Upper lobe of left lung (tissue), 6 donors: Measurements from ENCODE around the gene GASK1A. TPM values are rescaled to one million over a fixed set of nuclear protein-coding genes. Genes with fewer than 3 reads are reported as not detected.

ENCODE experiments used
- ATAC-seq, 2 donors: fragments of 200-7000 bp; cut with Tn5 transposase; one replicate each; pipeline ENCODE4 v1.9.1; 2022; ENCODE audit warnings: mild to moderate bottlenecking in 2 of 2, moderate library complexity in 2 of 2; ENCODE audit not compliant: low FRiP score in 2 of 2
- DNase-seq, 2 donors: peaks; one replicate each; pipeline ENCODE4 v3.0.0-alpha.2; 2019 to 2020
- H3K27ac ChIP-seq, 4 donors: fragments of 200-600 bp; sonication (generic); one replicate each; pipeline ENCODE4 v1.5.1; 2016 to 2019
- H3K27me3 ChIP-seq, 4 donors: fragments of 200-600 bp; sonication (generic); one replicate each; pipeline ENCODE4 v1.5.1; 2017 to 2019
- H3K36me3 ChIP-seq, 4 donors: fragments of 200-600 bp; sonication (generic); one replicate each; pipeline ENCODE4 v1.5.1; 2016 to 2019
- H3K4me1 ChIP-seq, 4 donors: fragments of 200-600 bp; sonication (generic); one replicate each; pipeline ENCODE4 v1.5.1; 2018 to 2019
- H3K4me3 ChIP-seq, 4 donors: fragments of 200-600 bp; sonication (generic); one replicate each; pipeline ENCODE4 v1.5.1; 2017 to 2019; ENCODE audit warnings: mild to moderate bottlenecking in 2 of 4, moderate library complexity in 1 of 4
- H3K9me3 ChIP-seq, 4 donors: fragments of 200-600 bp; sonication (generic); one replicate each; pipeline ENCODE4 v1.5.1; 2018 to 2019
- EP300 ChIP-seq, 4 donors: sonication (generic); formaldehyde crosslinking; IDR thresholded peaks; one replicate each; pipeline ENCODE4 v1.5.1; 2017; ENCODE audit warnings: antibody characterized with exemption in 4 of 4, control low read depth in 2 of 4
- POLR2A ChIP-seq, 4 donors: fragments of 450-650 bp; IDR thresholded peaks; one replicate each; pipeline ENCODE4 v1.5.1; 2016 to 2017; ENCODE audit warnings: antibody characterized with exemption in 4 of 4, mild to moderate bottlenecking in 2 of 4
- POLR2AphosphoS5 ChIP-seq, 2 donors: sonication (generic); formaldehyde crosslinking; IDR thresholded peaks; one replicate each; pipeline ENCODE4 v1.5.1; 2017; ENCODE audit warnings: antibody characterized with exemption in 2 of 2
- WGBS, 2 donors: methylation state at CpG; one replicate each; pipeline ENCODE4 v1.1.5; 2017 to 2018; 5-methylcytosine and 5-hydroxymethylcytosine counted together
- total RNA-seq, 6 donors: library from RNA; depleted of rRNA in 4 of 6; stranded (reverse); fragments of >200 nt in 4 of 6; gene quantifications; one replicate each; pipeline versions ENCODE4 v1.1.0 to v1.2.1, GENCODE V29; 2016 to 2021
- TF ChIP-seq, protein P1 (sequence below), 6 experiments: fragments of 450-650 bp in 4 of 6; fragments of 200-600 bp in 2 of 6; sonication (generic) in 2 of 6; IDR thresholded peaks; one replicate each; pipeline ENCODE4 v1.5.1; 2016 to 2019; ENCODE audit warnings: antibody characterized with exemption in 6 of 6
- donor health status: DM: no; HTN: no; CAD: no; lungs with moderate emphysema.
- donor health status: DM: no; HTN: yes; CAD: no; lungs with severe emphysema.

Gene GASK1A
- total RNA-seq, 6 donors from 2014 or later = 2.5 to 9.4 (median 7.7) TPM

DNA sequence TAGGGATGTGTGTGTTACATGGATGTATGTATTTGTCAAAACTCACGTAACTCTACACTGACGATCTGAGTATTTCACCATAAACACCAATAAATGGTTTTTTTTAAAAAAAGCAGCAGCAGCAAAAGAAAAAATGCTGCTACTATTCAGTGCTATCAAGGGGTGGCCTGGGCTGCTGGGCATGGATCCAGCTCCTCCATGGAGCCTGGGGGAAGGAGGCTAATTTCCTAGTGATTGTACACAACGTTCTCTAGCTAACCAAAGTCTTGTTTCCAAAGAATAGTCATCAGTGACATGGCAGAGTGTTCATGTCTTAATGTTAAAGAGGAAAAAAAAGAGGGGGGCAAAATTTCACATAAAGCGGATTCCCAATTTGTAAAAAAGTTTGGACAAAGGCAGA, 97.7 kb downstream of the GASK1A start:
- Histone ChIP-seq H3K36me3 (peaks cover 0 to 35% (median 23%) of the 10 kb centered on the region in 4 donors), H3K4me3 (no peak overlapping the region), H3K27me3 (no peaks in the 10 kb centered on the region), H3K4me1 (no peaks in the 10 kb centered on the region), H3K9me3 (no peaks in the 10 kb centered on the region), H3K27ac (no peak overlapping the region)
- DNase-seq (no peak), ATAC-seq (no peak)
- WGBS, 2 donors = 81 to 83% methylated on average over 4 of the region's 4 CpGs
- TF ChIP-seq, protein P1, sequence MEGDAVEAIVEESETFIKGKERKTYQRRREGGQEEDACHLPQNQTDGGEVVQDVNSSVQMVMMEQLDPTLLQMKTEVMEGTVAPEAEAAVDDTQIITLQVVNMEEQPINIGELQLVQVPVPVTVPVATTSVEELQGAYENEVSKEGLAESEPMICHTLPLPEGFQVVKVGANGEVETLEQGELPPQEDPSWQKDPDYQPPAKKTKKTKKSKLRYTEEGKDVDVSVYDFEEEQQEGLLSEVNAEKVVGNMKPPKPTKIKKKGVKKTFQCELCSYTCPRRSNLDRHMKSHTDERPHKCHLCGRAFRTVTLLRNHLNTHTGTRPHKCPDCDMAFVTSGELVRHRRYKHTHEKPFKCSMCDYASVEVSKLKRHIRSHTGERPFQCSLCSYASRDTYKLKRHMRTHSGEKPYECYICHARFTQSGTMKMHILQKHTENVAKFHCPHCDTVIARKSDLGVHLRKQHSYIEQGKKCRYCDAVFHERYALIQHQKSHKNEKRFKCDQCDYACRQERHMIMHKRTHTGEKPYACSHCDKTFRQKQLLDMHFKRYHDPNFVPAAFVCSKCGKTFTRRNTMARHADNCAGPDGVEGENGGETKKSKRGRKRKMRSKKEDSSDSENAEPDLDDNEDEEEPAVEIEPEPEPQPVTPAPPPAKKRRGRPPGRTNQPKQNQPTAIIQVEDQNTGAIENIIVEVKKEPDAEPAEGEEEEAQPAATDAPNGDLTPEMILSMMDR (IDR thresholded peaks at IDR 0.05) = no peak
- TF ChIP-seq POLR2A (IDR thresholded peaks at IDR 0.05) (no peak), EP300 (IDR thresholded peaks at IDR 0.05) (no peak), POLR2AphosphoS5 (IDR thresholded peaks at IDR 0.05) (no peak)

DNA sequence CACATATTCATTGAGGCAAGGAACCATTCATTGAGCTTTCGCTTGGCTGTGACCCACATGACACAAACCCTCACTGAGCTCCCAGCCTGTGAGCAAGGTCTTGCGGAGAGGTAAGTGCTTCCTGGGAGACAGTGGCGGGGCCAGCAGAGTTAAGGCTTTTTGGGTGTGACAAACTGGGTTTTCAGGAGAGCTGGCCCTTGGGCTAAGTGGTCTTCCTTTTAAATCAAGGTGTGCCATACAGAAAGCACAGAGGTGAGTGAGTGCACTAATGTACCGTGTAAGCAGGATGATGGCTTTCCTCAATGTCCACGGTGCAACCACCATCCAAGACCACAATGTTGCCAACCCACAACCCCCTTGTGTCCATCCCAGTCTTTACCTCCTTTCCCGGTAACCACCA, 98.2 kb downstream of the GASK1A start:
- Histone ChIP-seq H3K36me3 (peaks cover 0 to 35% (median 23%) of the 10 kb centered on the region in 4 donors), H3K9me3 (no peaks in the 10 kb centered on the region), H3K4me3 (no peak overlapping the region), H3K27me3 (no peaks in the 10 kb centered on the region), H3K4me1 (no peaks in the 10 kb centered on the region), H3K27ac (no peak overlapping the region)
- whole genome bisulfite sequencing, 2 donors = 91 to 96% methylated on average over 6 of the region's 6 CpGs
- TF ChIP-seq POLR2AphosphoS5 (IDR thresholded peaks at IDR 0.05) (no peak), EP300 (IDR thresholded peaks at IDR 0.05) (no peak), POLR2A (IDR thresholded peaks at IDR 0.05) (no peak)
- TF ChIP-seq, protein P1 (IDR thresholded peaks at IDR 0.05) = no peak
- no peak for DNase-seq
- ATAC-seq = no peak

DNA sequence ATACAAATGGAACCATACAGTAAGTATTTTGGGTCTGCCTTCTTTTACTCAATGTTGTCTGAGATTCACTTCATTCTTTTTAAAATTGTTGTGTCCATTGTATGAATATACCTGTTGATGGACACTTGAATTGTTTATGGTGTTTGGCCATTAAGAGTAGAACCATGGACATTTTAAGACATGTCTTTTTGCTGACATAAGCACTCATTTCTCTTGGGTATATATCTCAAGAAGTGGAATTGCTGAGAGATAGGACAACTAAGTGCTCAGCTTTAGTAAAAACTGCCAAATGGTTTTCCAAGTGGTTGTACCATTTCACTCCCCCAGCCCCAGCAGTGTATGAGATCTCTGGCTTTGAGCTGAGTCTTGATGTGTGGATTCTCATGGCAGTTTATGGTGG, 98.6 kb downstream of the GASK1A start:
- Histone ChIP-seq H3K4me3 (no peak overlapping the region), H3K4me1 (no peaks in the 10 kb centered on the region), H3K27ac (no peak overlapping the region), H3K27me3 (no peaks in the 10 kb centered on the region), H3K9me3 (no peaks in the 10 kb centered on the region), H3K36me3 (peaks cover 0 to 35% (median 23%) of the 10 kb centered on the region in 4 donors)
- no peak for DNase-seq
- TF ChIP-seq POLR2A (IDR thresholded peaks at IDR 0.05) (no peak), EP300 (IDR thresholded peaks at IDR 0.05) (no peak), POLR2AphosphoS5 (IDR thresholded peaks at IDR 0.05) (no peak)
- TF ChIP-seq, protein P1 (IDR thresholded peaks at IDR 0.05) = no peak
- no peak for ATAC-seq

DNA sequence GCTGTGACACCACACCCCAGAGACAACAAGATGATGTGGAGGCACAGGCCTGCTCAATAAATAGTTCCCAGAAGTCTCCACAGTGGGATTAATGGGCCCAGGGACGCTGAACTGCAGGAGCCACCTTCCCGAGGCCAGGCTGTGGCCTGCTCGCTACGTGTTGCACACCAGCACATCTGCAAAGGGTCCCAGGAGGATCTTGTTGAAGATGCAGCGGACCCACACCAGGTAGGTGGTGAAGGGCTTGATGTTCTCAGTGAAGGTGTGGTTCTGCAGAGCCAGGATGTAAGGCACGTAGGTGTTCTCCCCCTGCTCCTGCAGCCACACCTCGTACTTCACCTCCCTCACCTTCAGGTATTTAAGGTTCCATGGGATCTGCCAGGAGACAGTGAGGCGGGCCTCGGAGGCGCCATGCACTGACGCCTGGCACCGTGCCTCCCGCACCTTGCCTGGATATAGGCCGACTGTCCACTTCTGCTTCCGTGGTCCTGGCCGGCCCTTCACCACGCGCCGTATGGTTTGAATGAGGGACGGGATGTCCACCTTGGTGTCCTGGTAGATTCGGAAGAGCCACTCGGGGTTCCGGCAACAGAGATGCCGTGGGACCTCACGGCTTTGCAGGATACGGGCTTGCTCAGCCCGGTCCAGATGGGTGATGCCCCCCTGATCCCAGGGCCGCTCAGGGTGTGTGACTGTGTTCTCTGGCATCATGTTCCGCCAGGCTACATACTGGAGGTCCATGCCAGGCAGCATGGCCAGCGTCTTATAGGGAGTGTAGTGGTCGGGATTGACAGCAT, 100.6 kb downstream of the GASK1A start:
- TF ChIP-seq, protein P1 (IDR thresholded peaks at IDR 0.05) = no peak
- TF ChIP-seq EP300 (IDR thresholded peaks at IDR 0.05) = no peak
- TF ChIP-seq POLR2A (IDR thresholded peaks at IDR 0.05) = no peak
- no peak for TF ChIP-seq POLR2AphosphoS5 (IDR thresholded peaks at IDR 0.05)
- H3K9me3 ChIP-seq = no peaks in the 10 kb centered on the region
- no peaks in the 10 kb centered on the region for H3K4me1 ChIP-seq
- no peaks in the 10 kb centered on the region for H3K27me3 ChIP-seq
- H3K4me3 ChIP-seq = no peak overlapping the region
- DNase-seq (peak in 1 of 2 donors; percentile 48), ATAC-seq (no peak)
- H3K27ac ChIP-seq = no peak overlapping the region
- 93 to 95% methylated on average over 19 to 31 of the region's 31 CpGs for WGBS, 2 donors
- peaks cover 0 to 35% (median 23%) of the 10 kb centered on the region in 4 donors for H3K36me3 ChIP-seq
